ENCODE measurements around the gene RPS21. TPM values are rescaled to one million over a fixed set of nuclear protein-coding genes. Genes with fewer than 3 reads are reported as not detected.

Gene RPS21
- polyA plus RNA-seq, 1 donor from 2014 or later = 1,633 TPM

GRCh38 chr20:62396367-62397239 lies 9.7 kb downstream of the RPS21 start:
- Histone ChIP-seq H3K79me2 (replicated peaks; ENCODE audit: insufficient read depth, low read length) (no peaks in the 10 kb centered on the region), H3K27me3 (ENCODE audit: insufficient read depth, low read depth, low read length) (no peaks in the 10 kb centered on the region), H3F3A (ENCODE audit: insufficient read depth, low read length, poor library complexity, severe bottlenecking) (no peaks in the 10 kb centered on the region), H3K27ac (ENCODE audit: low read length) (no peak overlapping the region), H3K4me3 (ENCODE audit: low read length) (no peak overlapping the region), H3K9me3 (ENCODE audit: low read length) (no peaks in the 10 kb centered on the region), H3K4me2 (ENCODE audit: low read length) (no peak overlapping the region), H3K9ac (ENCODE audit: low read length) (no peak overlapping the region), H3K36me3 (ENCODE audit: insufficient read depth, low read length) (no peaks in the 10 kb centered on the region), H3K9me2 (ENCODE audit: insufficient read depth, low read length) (no peaks in the 10 kb centered on the region), H2AFZ (ENCODE audit: low read depth, low read length) (no peak overlapping the region), H4K20me1 (ENCODE audit: insufficient read depth) (no peaks in the 10 kb centered on the region)
- TF ChIP-seq EZH2 (IDR thresholded peaks at IDR 0.05; ENCODE audit: borderline replicate concordance, insufficient read depth, low read length, poor library complexity, severe bottlenecking) (no peak), RAD21 (conservative IDR thresholded peaks at IDR 0.05) (no peak), SMC3 (conservative IDR thresholded peaks at IDR 0.05; ENCODE audit: poor library complexity) (no peak), POLR2AphosphoS5 (IDR thresholded peaks at IDR 0.05) (no peak), CTCF (IDR thresholded peaks at IDR 0.05; ENCODE audit: poor library complexity, severe bottlenecking) (no peak), EP300 (conservative IDR thresholded peaks at IDR 0.05; ENCODE audit: poor library complexity, severe bottlenecking) (no peak), REST (IDR thresholded peaks at IDR 0.05; ENCODE audit: borderline replicate concordance) (no peak), MXI1 (conservative IDR thresholded peaks at IDR 0.05; ENCODE audit: poor library complexity, severe bottlenecking) (no peak), TAF1 (IDR thresholded peaks at IDR 0.05; ENCODE audit: low read depth) (no peak)

DNA sequence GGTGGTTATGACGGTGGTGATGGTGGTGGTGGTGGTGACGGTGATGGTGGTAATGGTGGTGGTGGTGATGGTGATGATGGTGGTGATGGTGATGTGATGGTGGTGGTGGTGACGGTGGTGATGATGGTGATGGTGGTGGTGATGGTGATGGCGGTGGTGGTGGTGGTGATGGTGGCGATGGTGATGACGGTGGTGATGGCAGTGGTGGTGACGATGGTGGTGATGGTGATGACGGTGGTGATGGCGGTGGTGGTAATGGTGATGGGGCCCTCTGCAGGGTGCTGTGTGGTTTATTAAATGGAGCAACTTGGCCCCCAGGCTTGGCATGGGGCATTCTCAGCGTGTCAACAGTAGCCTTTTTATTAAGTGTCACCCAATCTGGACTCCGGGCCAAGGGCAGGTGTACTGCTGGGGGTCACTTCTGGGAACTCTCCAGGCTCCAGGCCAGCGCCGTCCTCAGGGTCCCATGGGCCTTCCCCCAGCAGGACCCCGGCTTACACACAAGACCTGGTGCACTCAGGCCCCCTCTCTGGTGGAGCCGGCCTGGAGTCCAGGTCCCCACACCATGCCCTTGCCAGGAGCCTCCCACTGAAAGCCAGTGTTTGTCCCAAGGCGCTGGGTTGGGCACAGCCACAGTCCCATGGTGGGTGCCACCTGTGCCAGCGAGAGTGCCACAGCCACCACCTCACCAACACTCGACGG lies 11.4 kb downstream of the RPS21 start:
- H3F3A ChIP-seq (ENCODE audit: insufficient read depth, low read length, poor library complexity, severe bottlenecking) = no peaks in the 10 kb centered on the region
- H3K4me3 ChIP-seq (ENCODE audit: low read length) = no peak overlapping the region
- no peaks in the 10 kb centered on the region for H4K20me1 ChIP-seq (ENCODE audit: insufficient read depth)
- H3K27me3 ChIP-seq (ENCODE audit: insufficient read depth, low read depth, low read length) = no peaks in the 10 kb centered on the region
- H3K27ac ChIP-seq (ENCODE audit: low read length) = no peak overlapping the region
- no peak overlapping the region for H3K9ac ChIP-seq (ENCODE audit: low read length)
- no peaks in the 10 kb centered on the region for H3K9me2 ChIP-seq (ENCODE audit: insufficient read depth, low read length)
- H3K4me2 ChIP-seq (ENCODE audit: low read length) = no peak overlapping the region
- TF ChIP-seq CTCF (IDR thresholded peaks at IDR 0.05; ENCODE audit: poor library complexity, severe bottlenecking) = no peak
- TF ChIP-seq MXI1 (conservative IDR thresholded peaks at IDR 0.05; ENCODE audit: poor library complexity, severe bottlenecking) = no peak
- no peak for TF ChIP-seq RAD21 (conservative IDR thresholded peaks at IDR 0.05)
- no peak for TF ChIP-seq POLR2AphosphoS5 (IDR thresholded peaks at IDR 0.05)
- no peak for TF ChIP-seq EZH2 (IDR thresholded peaks at IDR 0.05; ENCODE audit: borderline replicate concordance, insufficient read depth, low read length, poor library complexity, severe bottlenecking)
- no peak for TF ChIP-seq SMC3 (conservative IDR thresholded peaks at IDR 0.05; ENCODE audit: poor library complexity)
- H3K36me3 ChIP-seq (ENCODE audit: insufficient read depth, low read length) = no peaks in the 10 kb centered on the region
- H3K79me2 ChIP-seq (replicated peaks; ENCODE audit: insufficient read depth, low read length) = no peaks in the 10 kb centered on the region
- no peak overlapping the region for H2AFZ ChIP-seq (ENCODE audit: low read depth, low read length)
- H3K9me3 ChIP-seq (ENCODE audit: low read length) = no peaks in the 10 kb centered on the region

All from neural cell (in vitro differentiated cells).